ENCODE data around the gene ABCG2.

DNA sequence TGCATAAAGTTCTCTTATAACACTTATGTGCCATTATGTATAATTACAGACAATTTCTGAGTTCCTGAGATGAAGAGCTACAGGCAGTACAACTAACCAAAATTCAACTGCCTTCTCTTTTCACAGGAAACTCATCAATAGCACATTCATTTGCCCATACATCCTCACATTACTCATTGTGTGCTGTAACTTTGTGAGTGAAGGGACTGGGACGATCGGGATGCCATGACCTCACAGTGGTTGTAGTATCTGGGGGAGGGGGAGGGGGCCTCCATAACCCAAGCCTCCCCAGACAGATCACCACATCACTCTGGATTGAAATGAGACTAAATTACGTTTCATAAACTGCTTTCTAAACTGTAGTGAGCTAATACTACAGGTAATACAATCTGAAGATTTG, 60.7 kb downstream of the ABCG2 start:
- TF ChIP-seq, protein P1, sequence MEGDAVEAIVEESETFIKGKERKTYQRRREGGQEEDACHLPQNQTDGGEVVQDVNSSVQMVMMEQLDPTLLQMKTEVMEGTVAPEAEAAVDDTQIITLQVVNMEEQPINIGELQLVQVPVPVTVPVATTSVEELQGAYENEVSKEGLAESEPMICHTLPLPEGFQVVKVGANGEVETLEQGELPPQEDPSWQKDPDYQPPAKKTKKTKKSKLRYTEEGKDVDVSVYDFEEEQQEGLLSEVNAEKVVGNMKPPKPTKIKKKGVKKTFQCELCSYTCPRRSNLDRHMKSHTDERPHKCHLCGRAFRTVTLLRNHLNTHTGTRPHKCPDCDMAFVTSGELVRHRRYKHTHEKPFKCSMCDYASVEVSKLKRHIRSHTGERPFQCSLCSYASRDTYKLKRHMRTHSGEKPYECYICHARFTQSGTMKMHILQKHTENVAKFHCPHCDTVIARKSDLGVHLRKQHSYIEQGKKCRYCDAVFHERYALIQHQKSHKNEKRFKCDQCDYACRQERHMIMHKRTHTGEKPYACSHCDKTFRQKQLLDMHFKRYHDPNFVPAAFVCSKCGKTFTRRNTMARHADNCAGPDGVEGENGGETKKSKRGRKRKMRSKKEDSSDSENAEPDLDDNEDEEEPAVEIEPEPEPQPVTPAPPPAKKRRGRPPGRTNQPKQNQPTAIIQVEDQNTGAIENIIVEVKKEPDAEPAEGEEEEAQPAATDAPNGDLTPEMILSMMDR (IDR thresholded peaks at IDR 0.05) = no peak
- TF ChIP-seq POLR2A (IDR thresholded peaks at IDR 0.05) = no peak

Data from Peyer's patch (tissue), 4 donors.